Upper lobe of right lung (tissue), 1 donor: ENCODE measurements around the gene PLEKHM3. TPM values are rescaled to one million over a fixed set of nuclear protein-coding genes. Genes with fewer than 3 reads are reported as not detected.
A peak's percentile ranks its signal among the peaks of the same experiment; 100 is the strongest.

Source experiments
- ATAC-seq: fragments of 200-7000 bp; cut with Tn5 transposase; one replicate; pipeline ENCODE4 v1.9.1; 2020; ENCODE audit warnings: mild to moderate bottlenecking, moderate library complexity
- DNase-seq: peaks from one replicate; pipeline ENCODE4 v3.0.0-alpha.2; 2020
- H3K27ac ChIP-seq: fragments of 200-600 bp; one replicate; pipeline ENCODE4 v1.8.0; 2022
- H3K27me3 ChIP-seq: fragments of 200-600 bp; one replicate; pipeline ENCODE4 v1.8.0; 2022; ENCODE audit warnings: mild to moderate bottlenecking
- H3K36me3 ChIP-seq: fragments of 200-600 bp; one replicate; pipeline ENCODE4 v1.8.0; 2022
- H3K4me1 ChIP-seq: fragments of 200-600 bp; one replicate; pipeline ENCODE4 v1.8.0; 2022
- H3K4me3 ChIP-seq: fragments of 200-600 bp; one replicate; pipeline ENCODE4 v1.8.0; 2022; ENCODE audit warnings: mild to moderate bottlenecking
- H3K9me3 ChIP-seq: fragments of 200-600 bp; one replicate; pipeline ENCODE4 v1.8.0; 2022
- CTCF ChIP-seq: fragments of 200-600 bp; IDR thresholded peaks from one replicate; pipeline ENCODE4 v1.8.0; 2022; ENCODE audit warnings: antibody characterized with exemption
- intact Hi-C: fragments of 100-400 bp; cut with DNase I; formaldehyde crosslinking; loops from one replicate; pipeline ENCODE4 v1.11.0; 2022
- total RNA-seq: library from RNA; stranded (reverse); fragmentation: NEBNext Ultra II Directional; extraction: Animal tissue kit (Norgen Biotek cat#: 25700); gene quantifications from one replicate; pipeline ENCODE4 v1.2.1, GENCODE V29; 2021
- donor health status: DM: no; HTN: yes; CAD: no; lungs with severe emphysema.

Gene PLEKHM3
- total RNA-seq, 1 donor from 2014 or later: 24.5 TPM

DNA sequence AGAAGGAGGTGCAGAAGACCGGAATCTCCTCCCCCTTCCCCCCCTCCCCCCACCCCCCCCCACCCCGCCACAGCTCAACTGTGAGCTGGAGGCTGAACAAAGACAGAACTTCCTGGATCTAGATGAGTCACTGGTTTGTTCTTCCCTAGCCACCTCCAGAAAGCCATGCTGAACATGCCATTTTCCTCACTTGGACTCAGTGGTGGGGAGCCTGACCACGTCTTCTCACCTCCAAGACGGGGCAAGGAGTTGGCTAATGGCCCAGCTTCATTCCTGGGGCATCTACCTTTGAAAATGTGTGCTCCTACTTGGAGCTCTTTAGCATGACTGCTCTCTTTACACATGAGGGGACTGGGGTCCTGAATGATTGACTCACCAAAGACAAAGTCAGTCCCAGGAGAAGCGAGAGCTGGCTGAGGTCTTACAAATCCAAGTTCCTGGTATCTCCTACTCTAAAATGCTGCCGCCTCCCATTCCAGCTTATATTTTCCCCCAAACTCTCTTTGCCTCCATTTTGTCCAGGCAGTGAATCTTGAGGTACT lies 233.0 kb downstream of the PLEKHM3 start:
- DNase-seq (no peak), ATAC-seq (peak; percentile 66)
- Histone ChIP-seq H3K36me3 (no peaks in the 10 kb centered on the region), H3K4me3 (no peak overlapping the region), H3K27ac (peak overlapping the region; percentile 47), H3K9me3 (no peaks in the 10 kb centered on the region), H3K4me1 (peaks cover 5% of the 10 kb centered on the region), H3K27me3 (no peaks in the 10 kb centered on the region)
- intact Hi-C loops: no loop called here
- TF ChIP-seq CTCF: no peak

- peaks cover 4% of the 10 kb centered on the region for H3K4me1 ChIP-seq
- DNase-seq (no peak), ATAC-seq (peak; percentile 63)
Measured at GRCh38 chr2:207791579-207792243, 233.6 kb downstream of the PLEKHM3 start.

GRCh38 chr2:207790898-207791297 lies 234.4 kb downstream of the PLEKHM3 start:
- intact Hi-C loops: no loop called here

More at GRCh38 chr2:207791579-207792243, 233.6 kb downstream of the PLEKHM3 start:
- intact Hi-C loops: no loop called here
- no peak for TF ChIP-seq CTCF
- Histone ChIP-seq H3K27me3 (no peaks in the 10 kb centered on the region), H3K9me3 (no peaks in the 10 kb centered on the region), H3K36me3 (no peaks in the 10 kb centered on the region), H3K27ac (no peak overlapping the region), H3K4me3 (no peak overlapping the region)

DNA sequence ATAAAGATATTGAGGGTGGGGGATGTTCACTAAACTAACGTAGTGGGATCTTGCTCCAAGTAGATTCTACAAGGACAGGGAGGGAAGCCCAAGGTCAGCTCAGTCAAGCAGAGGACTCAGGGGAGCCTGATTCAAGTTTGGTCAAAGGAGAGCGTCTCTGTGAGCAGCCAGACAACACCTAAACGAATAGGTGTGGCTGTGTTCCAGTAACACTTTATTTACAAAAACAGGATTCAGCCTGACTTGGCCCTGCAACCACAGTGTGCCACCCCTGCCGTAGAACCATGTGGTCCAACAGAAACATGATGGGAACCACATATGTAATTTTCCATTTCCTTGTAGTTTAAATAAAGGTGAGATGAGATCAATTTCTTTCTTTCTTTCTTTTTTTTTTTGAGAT lies 237.5 kb downstream of the PLEKHM3 start:
- H3K4me1 ChIP-seq: no peaks in the 10 kb centered on the region
- intact Hi-C loops: no loop called here
- no peak for TF ChIP-seq CTCF
- no peaks in the 10 kb centered on the region for H3K27me3 ChIP-seq
- ATAC-seq (no peak), DNase-seq (no peak)
- H3K36me3 ChIP-seq: no peaks in the 10 kb centered on the region
- H3K27ac ChIP-seq: no peak overlapping the region
- H3K4me3 ChIP-seq: no peak overlapping the region
- H3K9me3 ChIP-seq: no peaks in the 10 kb centered on the region

More at GRCh38 chr2:207790898-207791297, 234.4 kb downstream of the PLEKHM3 start:
- H3K4me3 ChIP-seq: no peak overlapping the region
- no peaks in the 10 kb centered on the region for H3K9me3 ChIP-seq
- H3K36me3 ChIP-seq: no peaks in the 10 kb centered on the region
- no peak for TF ChIP-seq CTCF
- DNase-seq (no peak), ATAC-seq (no peak)
- H3K4me1 ChIP-seq: no peaks in the 10 kb centered on the region
- no peaks in the 10 kb centered on the region for H3K27me3 ChIP-seq
- no peak overlapping the region for H3K27ac ChIP-seq

- no peak for ATAC-seq
- Histone ChIP-seq H3K4me3 (no peak overlapping the region), H3K36me3 (no peaks in the 10 kb centered on the region), H3K9me3 (no peaks in the 10 kb centered on the region), H3K27me3 (no peaks in the 10 kb centered on the region), H3K27ac (no peak overlapping the region), H3K4me1 (no peaks in the 10 kb centered on the region)
- intact Hi-C loops: no loop called here
- TF ChIP-seq CTCF: no peak
- no peak for DNase-seq
Measured at GRCh38 chr2:207787017-207787416, 238.3 kb downstream of the PLEKHM3 start.
